T-cell (primary cell): ENCODE data around the gene SMPD3. TPM values are rescaled to one million over a fixed set of nuclear protein-coding genes. Genes with fewer than 3 reads are reported as not detected.

ENCODE experiments used
- ATAC-seq, 4 experiments: fragments of 200-7000 bp in 3 of 4; fragments of 150-1000 bp in 1 of 4; cut with Tn5 transposase; replicated peaks in 1 of 4; 1 replicate in 3 of 4; 2 replicates in 1 of 4; pipeline ENCODE4 v1.10.0; 2021; ENCODE audit warnings: moderate library complexity in 3 of 4, mild to moderate bottlenecking in 2 of 4, moderate number of reproducible peaks in 1 of 4
- CTCF ChIA-PET, 2 donors: fragments of 300-600 bp; sonication (Branson Sonifier 250); formaldehyde crosslinking; loops; one replicate each; lab custom pipeline; 2022; ENCODE audit warnings: antibody characterized with exemption in 2 of 2; lab: Charles Lee
- POLR2A ChIA-PET, 2 donors: fragments of 300-600 bp; sonication (Branson Sonifier 250); formaldehyde crosslinking; loops; one replicate each; lab custom pipeline; 2022; ENCODE audit warnings: antibody characterized with exemption in 2 of 2; lab: Charles Lee
- DNase-seq, 35 experiments: peaks; one replicate each; pipeline versions ENCODE4 v3.0.0 to v3.0.0-alpha.2; 2013 to 2023
- H3K27ac ChIP-seq: one replicate; pipeline ENCODE4 v1.5.1; 2013; ENCODE audit warnings: low read length
- H3K27me3 ChIP-seq, 2 experiments: replicated peaks in 1 of 2; 1 replicate in 1 of 2; 2 replicates in 1 of 2; pipeline versions ENCODE4 v1.6.1 to v1.7.0; 2013; ENCODE audit warnings: low read length in 1 of 2, mixed read lengths in 1 of 2; ENCODE audit not compliant: control insufficient read depth in 2 of 2, insufficient read depth in 2 of 2; ENCODE audit errors: extremely low read depth in 1 of 2
- H3K36me3 ChIP-seq, 2 donors: 1 replicate in 1 of 2; 2 replicates in 1 of 2; pipeline versions ENCODE4 v1.6.1 to v1.7.0; 2013; ENCODE audit warnings: low read length in 1 of 2; ENCODE audit not compliant: control insufficient read depth in 2 of 2, insufficient read depth in 1 of 2; ENCODE audit errors: extremely low read depth in 1 of 2
- H3K4me1 ChIP-seq, 2 experiments: 1 replicate in 1 of 2; 2 replicates in 1 of 2; pipeline versions ENCODE4 v1.6.1 to v1.7.0; 2013; ENCODE audit warnings: low read length in 2 of 2, mixed read lengths in 1 of 2; ENCODE audit not compliant: insufficient read depth in 2 of 2, control insufficient read depth in 1 of 2; ENCODE audit errors: extremely low read depth in 1 of 2
- H3K4me3 ChIP-seq, 2 donors: 1 replicate in 1 of 2; 2 replicates in 1 of 2; pipeline versions ENCODE4 v1.5.1 to v1.7.0; 2013; ENCODE audit warnings: mild to moderate bottlenecking in 2 of 2, low read length in 1 of 2, moderate library complexity in 1 of 2; ENCODE audit not compliant: control insufficient read depth in 1 of 2; ENCODE audit errors: extremely low read depth in 1 of 2
- H3K9me3 ChIP-seq: 2 replicates; pipeline ENCODE4 v1.7.0; 2013
- H3K27ac Mint-ChIP-seq, 2 donors: one replicate each; pipeline ENCODE4 v1.8.0; 2020 to 2021; ENCODE audit warnings: mild to moderate bottlenecking in 2 of 2, mixed read lengths in 2 of 2
- H3K27me3 Mint-ChIP-seq, 2 donors: one replicate each; pipeline ENCODE4 v1.8.0; 2021 to 2022; ENCODE audit warnings: mixed read lengths in 2 of 2
- H3K36me3 Mint-ChIP-seq: one replicate; pipeline ENCODE4 v1.8.0; 2021; ENCODE audit warnings: mixed read lengths
- H3K4me1 Mint-ChIP-seq, 3 donors: one replicate each; pipeline ENCODE4 v1.8.0; 2020 to 2022; ENCODE audit warnings: mixed read lengths in 3 of 3, mild to moderate bottlenecking in 1 of 3
- H3K4me3 Mint-ChIP-seq, 3 donors: one replicate each; pipeline ENCODE4 v1.8.0; 2020 to 2022; ENCODE audit warnings: mild to moderate bottlenecking in 3 of 3, mixed read lengths in 3 of 3, moderate library complexity in 3 of 3
- H3K9me3 Mint-ChIP-seq, 3 donors: one replicate each; pipeline ENCODE4 v1.8.0; 2020 to 2022; ENCODE audit warnings: mixed read lengths in 3 of 3
- WGBS: methylation state at CpG from one replicate; pipeline ENCODE4 v1.1.5; 2013; ENCODE audit warnings: missing lambda C conversion rate; ENCODE audit not compliant: insufficient coverage; 5-methylcytosine and 5-hydroxymethylcytosine counted together
- total RNA-seq, 35 experiments: library from RNA in 6 of 35; stranded (reverse) in 6 of 35; fragments of 120-200 nt in 1 of 35; gene quantifications; one replicate each; pipeline versions ENCODE4 v1.2.1 to v1.2.4 and lab custom pipeline; 2013 to 2026

Gene SMPD3
- total RNA-seq, 5 donors from 2014 or later (not counting 1 experiment from before 2014, with no cell fraction given): 0.93 to 2.3 (median 1.7) TPM

DNA sequence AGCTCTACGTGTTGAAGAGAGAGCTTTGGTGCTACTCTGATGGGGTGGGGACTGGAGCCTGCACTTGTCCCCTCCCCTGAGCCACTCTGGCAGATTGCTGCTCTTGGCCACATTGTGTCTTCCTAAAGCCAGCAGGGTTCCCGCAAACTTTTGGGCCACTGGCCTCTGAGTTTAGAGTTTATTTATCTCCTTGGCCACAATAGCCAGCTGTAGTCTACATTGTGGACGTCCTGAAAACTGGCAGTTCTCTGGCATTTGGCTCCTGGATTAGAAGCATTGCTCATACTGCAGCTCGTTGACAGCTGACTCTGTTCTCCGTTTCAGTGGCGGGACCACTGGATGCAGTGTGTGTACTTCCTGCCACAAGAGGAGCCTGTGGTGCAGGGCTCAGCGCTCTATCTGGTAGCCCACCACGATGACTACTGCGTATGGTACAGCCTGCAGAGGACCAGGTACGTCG lies 102.9 kb downstream of the SMPD3 start:
- peaks cover 0 to 2% of the 10 kb centered on the region in 2 experiments for H3K4me1 ChIP-seq
- H3K27ac ChIP-seq: no peak overlapping the region
- H3K4me1 Mint-ChIP-seq: peaks cover 3 to 20% (median 14%) of the 10 kb centered on the region in 3 donors
- DNase-seq (no peak), ATAC-seq (peak in 3 of 4 experiments; percentile 48 to 55 (median 51))
- no peaks in the 10 kb centered on the region for H3K9me3 ChIP-seq
- ChIA-PET POLR2A (interaction anchor here in 1 of 2 donors (0.5 kb wide), 1 partner anchor 67 kb away, joined by 3 read pairs; no protein-coding TSS in a partner anchor), CTCF (interaction anchor here in 1 of 2 donors (0.6 kb wide), 1 partner anchor 733 kb away, joined by 3 read pairs; no protein-coding TSS in a partner anchor)
- WGBS: 70% methylated on average over 9 of the region's 11 CpGs
- peaks cover 63% of the 10 kb centered on the region for H3K36me3 Mint-ChIP-seq
- no peaks in the 10 kb centered on the region for H3K27me3 Mint-ChIP-seq
- H3K27ac Mint-ChIP-seq: no peak overlapping the region
- H3K9me3 Mint-ChIP-seq: no peaks in the 10 kb centered on the region
- H3K27me3 ChIP-seq: no peaks in the 10 kb centered on the region
- H3K4me3 Mint-ChIP-seq: no peak overlapping the region
- H3K4me3 ChIP-seq: no peak overlapping the region
- peaks cover 19 to 84% of the 10 kb centered on the region in 2 donors for H3K36me3 ChIP-seq

DNA sequence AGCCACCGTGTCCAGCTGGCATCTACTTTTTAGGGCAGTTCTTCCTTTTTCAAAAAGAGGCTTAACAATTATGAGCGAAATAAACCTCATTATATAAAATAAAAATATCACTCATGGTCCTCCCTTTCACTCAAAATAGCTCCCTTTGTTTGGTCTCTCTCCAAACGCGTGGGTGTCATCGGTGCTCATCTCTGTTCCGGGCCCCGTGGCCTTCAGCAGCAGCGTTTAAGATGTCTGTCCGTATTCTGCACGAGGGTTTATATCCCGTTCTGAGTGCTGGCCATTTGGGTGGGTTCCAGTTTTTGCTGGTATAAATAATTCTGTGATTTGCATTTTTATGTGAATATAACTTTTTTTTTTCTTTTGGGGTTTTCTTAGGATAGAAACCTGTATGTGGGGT lies 104.1 kb downstream of the SMPD3 start:
- WGBS: 98% methylated on average over 11 of the region's 11 CpGs
- no peak overlapping the region for H3K27ac ChIP-seq
- peaks cover 26 to 84% of the 10 kb centered on the region in 2 donors for H3K36me3 ChIP-seq
- H3K27me3 ChIP-seq: no peaks in the 10 kb centered on the region
- Mint-ChIP-seq H3K4me3 (no peak overlapping the region), H3K36me3 (peaks cover 70% of the 10 kb centered on the region), H3K27me3 (no peaks in the 10 kb centered on the region), H3K9me3 (no peaks in the 10 kb centered on the region), H3K27ac (no peak overlapping the region), H3K4me1 (peaks cover 3 to 20% (median 14%) of the 10 kb centered on the region in 3 donors)
- ChIA-PET CTCF (no interaction called here), POLR2A (no interaction called here)
- peaks cover 0 to 2% of the 10 kb centered on the region in 2 experiments for H3K4me1 ChIP-seq
- ATAC-seq: no peak
- no peak overlapping the region for H3K4me3 ChIP-seq
- no peaks in the 10 kb centered on the region for H3K9me3 ChIP-seq
- DNase-seq: no peak

DNA sequence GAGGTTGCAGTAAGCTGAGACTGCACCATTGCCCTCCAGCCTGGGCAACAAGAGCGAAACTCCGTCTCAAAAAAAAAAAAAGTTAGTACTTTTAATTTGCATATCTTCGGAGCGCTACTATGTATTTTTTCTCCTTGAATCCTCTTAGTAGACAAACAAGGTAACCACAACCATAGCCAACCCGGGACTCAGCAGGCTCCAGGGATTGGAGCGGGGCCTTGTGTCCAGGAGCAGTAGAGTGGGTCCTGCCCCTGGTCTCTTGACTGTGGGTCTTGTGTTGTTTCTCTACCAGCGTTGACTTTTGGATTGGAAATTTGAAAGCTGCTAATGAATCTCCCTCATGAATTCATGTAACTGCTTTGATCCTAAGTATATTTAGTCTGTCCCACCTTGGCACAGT lies 105.2 kb downstream of the SMPD3 start:
- CTCF ChIA-PET: interaction anchor here in 1 of 2 donors (0.5 kb wide), 1 partner anchor 40 kb away, joined by 3 read pairs; no protein-coding TSS in a partner anchor
- Histone ChIP-seq H3K4me1 (peaks cover 0 to 2% of the 10 kb centered on the region in 2 experiments), H3K9me3 (no peaks in the 10 kb centered on the region), H3K27me3 (no peaks in the 10 kb centered on the region), H3K4me3 (no peak overlapping the region), H3K27ac (no peak overlapping the region), H3K36me3 (peaks cover 28 to 84% of the 10 kb centered on the region in 2 donors)
- ATAC-seq (no peak), DNase-seq (no peak)
- Mint-ChIP-seq H3K36me3 (peaks cover 66% of the 10 kb centered on the region), H3K4me1 (peaks cover 3 to 20% (median 13%) of the 10 kb centered on the region in 3 donors), H3K9me3 (no peaks in the 10 kb centered on the region), H3K27me3 (no peaks in the 10 kb centered on the region), H3K27ac (no peak overlapping the region), H3K4me3 (no peak overlapping the region)
- POLR2A ChIA-PET: no interaction called here
- WGBS: 100% methylated on average over 5 of the region's 7 CpGs

DNA sequence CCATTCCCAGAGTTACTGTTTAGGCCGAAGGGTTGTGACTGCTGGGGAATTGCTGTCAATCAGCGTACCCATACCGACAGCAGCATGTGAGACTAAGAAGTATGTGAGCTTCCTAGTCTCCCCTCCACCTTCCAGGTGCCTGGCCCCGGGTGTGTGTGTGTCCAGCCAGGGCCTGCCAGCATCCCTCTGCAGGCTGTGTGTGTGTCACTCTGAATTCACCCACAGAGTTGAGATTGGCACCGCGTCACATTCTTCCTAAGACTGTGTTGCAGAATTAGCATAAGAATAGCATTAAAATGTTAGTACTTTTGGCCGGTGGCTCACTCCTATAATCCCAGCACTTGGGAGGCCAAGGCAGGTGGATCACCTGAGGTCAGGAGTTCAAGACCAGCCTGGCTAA lies 105.7 kb downstream of the SMPD3 start:
- no peak overlapping the region for H3K27ac Mint-ChIP-seq
- POLR2A ChIA-PET: no interaction called here
- CTCF ChIA-PET: interaction anchor here in 1 of 2 donors (0.5 to 0.9 kb wide), 2 partner anchors 40 to 51 kb away, joined by 3 to 4 read pairs; no protein-coding TSS in a partner anchor

DNA sequence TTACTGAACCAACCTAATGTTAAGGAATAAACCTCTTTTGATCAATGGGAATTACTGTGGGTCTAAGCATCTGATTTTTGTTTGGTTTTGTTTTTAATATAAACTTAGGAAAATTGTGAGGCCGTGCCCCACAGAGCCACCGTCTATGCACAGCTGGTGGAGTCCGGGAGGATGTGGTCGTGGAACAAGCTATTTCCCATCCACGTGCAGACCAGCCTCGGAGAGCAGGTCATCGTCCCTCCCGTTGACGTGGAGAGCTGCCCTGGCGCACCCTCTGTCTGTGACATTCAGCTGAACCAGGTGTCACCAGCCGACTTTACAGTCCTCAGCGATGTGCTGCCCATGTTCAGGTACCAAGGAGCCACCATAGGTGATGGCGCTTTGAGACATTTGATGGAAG lies 109.1 kb downstream of the SMPD3 start:
- WGBS: 94% methylated on average over 13 of the region's 13 CpGs
- Mint-ChIP-seq H3K4me1 (peaks cover 0 to 3% (median 0%) of the 10 kb centered on the region in 3 donors), H3K4me3 (no peak overlapping the region), H3K27ac (no peak overlapping the region), H3K27me3 (no peaks in the 10 kb centered on the region), H3K36me3 (peaks cover 65% of the 10 kb centered on the region), H3K9me3 (no peaks in the 10 kb centered on the region)
- no peaks in the 10 kb centered on the region for H3K9me3 ChIP-seq
- no peaks in the 10 kb centered on the region for H3K27me3 ChIP-seq
- no peaks in the 10 kb centered on the region for H3K4me1 ChIP-seq
- ChIA-PET POLR2A (no interaction called here), CTCF (interaction anchor here in 1 of 2 donors (0.5 to 1.6 kb wide), 2 partner anchors 10 to 1527 kb away, joined by 3 to 5 read pairs; no protein-coding TSS in a partner anchor)
- no peak overlapping the region for H3K4me3 ChIP-seq
- H3K36me3 ChIP-seq: peaks cover 23 to 86% of the 10 kb centered on the region in 2 donors
- DNase-seq (no peak), ATAC-seq (no peak)
- no peak overlapping the region for H3K27ac ChIP-seq

More for the DNA sequence above, 105.7 kb downstream of the SMPD3 start:
- 100% methylated on average over 1 of the region's 7 CpGs for WGBS
- Histone ChIP-seq H3K4me3 (no peak overlapping the region), H3K27ac (no peak overlapping the region), H3K27me3 (no peaks in the 10 kb centered on the region), H3K9me3 (no peaks in the 10 kb centered on the region), H3K4me1 (peaks cover 0 to under 1% of the 10 kb centered on the region in 2 experiments), H3K36me3 (peaks cover 28 to 84% of the 10 kb centered on the region in 2 donors)
- H3K36me3 Mint-ChIP-seq: peaks cover 66% of the 10 kb centered on the region
- ATAC-seq (no peak), DNase-seq (no peak)
- no peaks in the 10 kb centered on the region for H3K9me3 Mint-ChIP-seq
- H3K4me1 Mint-ChIP-seq: peaks cover 3 to 20% (median 13%) of the 10 kb centered on the region in 3 donors
- H3K27me3 Mint-ChIP-seq: no peaks in the 10 kb centered on the region
- no peak overlapping the region for H3K4me3 Mint-ChIP-seq

DNA sequence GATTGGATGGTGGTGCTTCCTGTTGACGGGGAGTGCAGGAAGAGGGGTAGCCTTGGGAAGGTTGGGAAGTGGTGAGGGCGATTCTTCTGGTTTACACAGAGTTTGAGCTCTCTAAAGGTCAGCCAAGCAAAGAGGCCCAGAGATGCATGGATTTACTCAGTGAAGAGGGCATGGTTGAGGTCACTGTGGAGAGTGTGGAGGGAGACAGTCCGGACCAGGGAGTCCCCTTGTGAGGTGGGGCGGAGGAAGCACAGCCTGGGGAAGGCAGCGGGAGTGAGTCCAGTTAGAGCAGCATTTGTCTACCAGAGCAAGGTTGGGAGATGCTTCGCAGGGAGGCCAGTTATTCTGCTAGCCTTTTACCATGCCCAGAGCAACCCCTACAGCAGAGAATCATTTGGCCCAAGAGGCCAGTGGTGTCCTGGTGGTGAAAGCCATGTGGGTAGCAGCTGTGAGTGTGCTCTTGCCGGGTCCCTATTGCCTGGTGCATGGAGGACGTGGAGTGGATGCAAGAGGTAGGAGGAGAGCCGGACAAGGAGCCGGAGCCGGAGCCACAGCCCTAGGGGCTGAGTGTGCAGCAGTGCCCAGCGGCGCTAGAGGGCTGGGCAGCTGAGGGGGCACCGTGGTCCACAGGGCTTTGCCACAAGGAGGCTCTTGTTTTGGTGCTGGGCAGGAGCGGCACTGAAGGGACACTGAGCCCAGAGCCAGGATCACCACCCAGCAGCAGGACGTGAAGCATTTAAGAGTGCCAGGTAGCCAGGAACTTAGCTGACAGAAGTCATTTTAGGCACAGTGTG lies 109.8 kb downstream of the SMPD3 start:
- ATAC-seq (no peak), DNase-seq (no peak)
- no peak overlapping the region for H3K27ac Mint-ChIP-seq
- no peak overlapping the region for H3K4me3 ChIP-seq
- no peaks in the 10 kb centered on the region for H3K9me3 Mint-ChIP-seq
- no peak overlapping the region for H3K4me3 Mint-ChIP-seq
- H3K27me3 ChIP-seq: no peaks in the 10 kb centered on the region
- H3K36me3 Mint-ChIP-seq: peaks cover 67% of the 10 kb centered on the region
- H3K9me3 ChIP-seq: no peaks in the 10 kb centered on the region
- POLR2A ChIA-PET: no interaction called here
- H3K36me3 ChIP-seq: peaks cover 23 to 79% of the 10 kb centered on the region in 2 donors
- H3K4me1 ChIP-seq: no peaks in the 10 kb centered on the region
- 98% methylated on average over 13 of the region's 16 CpGs for WGBS
- CTCF ChIA-PET: no interaction called here
- no peaks in the 10 kb centered on the region for H3K27me3 Mint-ChIP-seq
- H3K27ac ChIP-seq: no peak overlapping the region
- H3K4me1 Mint-ChIP-seq: peaks cover 0 to 3% (median 0%) of the 10 kb centered on the region in 3 donors
